Bone marrow (tissue), 2 donors: Measurements from ENCODE around the gene FRZB.

Experiments
- DNase-seq, 2 donors: peaks; one replicate each; lab custom pipeline; 2025; lab: John Stamatoyannopoulos, UW

Gene FRZB

GRCh38 chr2:182834293-182834692 lies 32.1 kb downstream of the FRZB start:
- no peak for DNase-seq

- DNase-seq, result no peak
These were observed 33.2 kb downstream of the FRZB start for GRCh38 chr2:182833084-182833854.

GRCh38 chr2:182831921-182832320 lies 34.5 kb downstream of the FRZB start:
- DNase-seq, result no peak

- no peak for DNase-seq
These were observed 35.3 kb downstream of the FRZB start for GRCh38 chr2:182831101-182831500.

GRCh38 chr2:182827182-182827879 lies 39.1 kb downstream of the FRZB start:
- DNase-seq, result no peak

- no peak for DNase-seq
These were observed 39.9 kb downstream of the FRZB start for GRCh38 chr2:182826496-182826895.

GRCh38 chr2:182826064-182826463 lies 40.4 kb downstream of the FRZB start:
- no peak for DNase-seq

GRCh38 chr2:182824767-182825158 lies 41.7 kb downstream of the FRZB start:
- DNase-seq, result no peak

- no peak for DNase-seq
These were observed 42.2 kb downstream of the FRZB start for GRCh38 chr2:182824056-182824766.

GRCh38 chr2:182822733-182823132 lies 43.7 kb downstream of the FRZB start:
- DNase-seq, result no peak

- no peak for DNase-seq
These were observed 45.3 kb downstream of the FRZB start for GRCh38 chr2:182821182-182821581.

GRCh38 chr2:182819412-182819811 lies 47.0 kb downstream of the FRZB start:
- DNase-seq, result no peak

GRCh38 chr2:182818925-182819324 lies 47.5 kb downstream of the FRZB start:
- DNase-seq, result no peak

- no peak for DNase-seq
These were observed 47.9 kb downstream of the FRZB start for GRCh38 chr2:182818501-182818900.

GRCh38 chr2:182817558-182817957 lies 48.9 kb downstream of the FRZB start:
- no peak for DNase-seq

GRCh38 chr2:182816866-182817265 lies 49.6 kb downstream of the FRZB start:
- no peak for DNase-seq

- DNase-seq, result no peak
These were observed 51.6 kb downstream of the FRZB start for GRCh38 chr2:182814804-182815203.

- no peak for DNase-seq
These were observed 52.1 kb downstream of the FRZB start for GRCh38 chr2:182814380-182814779.

GRCh38 chr2:182810087-182810486 lies 56.4 kb downstream of the FRZB start:
- DNase-seq, result no peak

- no peak for DNase-seq
These were observed 59.1 kb downstream of the FRZB start for GRCh38 chr2:182807319-182807718.

GRCh38 chr2:182804128-182804527 lies 62.3 kb downstream of the FRZB start:
- no peak for DNase-seq

- no peak for DNase-seq
These were observed 67.7 kb downstream of the FRZB start for GRCh38 chr2:182798736-182799135.

GRCh38 chr2:182792441-182792840 lies 74.0 kb downstream of the FRZB start:
- no peak for DNase-seq
